HG02588 (cell line): Measurements from ENCODE around the gene ZNG1B.
A peak's percentile ranks its signal among the peaks of the same experiment; 100 is the strongest.
"Not testable (repeated sequence)": the region's sequence is repeated elsewhere in the genome, so short reads cannot be mapped to it uniquely, and the experiment has no call there.

Source experiments
- ATAC-seq: cut with Tn5 transposase; IDR thresholded peaks from one replicate; pipeline ENCODE4 v1.9.1; 2021; ENCODE audit warnings: mild to moderate bottlenecking, moderate library complexity; ENCODE audit not compliant: unreplicated experiment

ZNG1B gene

GRCh38 chr2:113503094-113504042 is 65.9 kb downstream of the ZNG1B start:
- not testable (repeated sequence) for ATAC-seq

- not testable (repeated sequence) for ATAC-seq
These were observed 66.6 kb downstream of the ZNG1B start for GRCh38 chr2:113504081-113504480.

- ATAC-seq = not testable (repeated sequence)
These were observed 70.1 kb downstream of the ZNG1B start for GRCh38 chr2:113507394-113508140.

GRCh38 chr2:113508187-113508586 is 70.7 kb downstream of the ZNG1B start:
- not testable (repeated sequence) for ATAC-seq

- ATAC-seq = not testable (repeated sequence)
These were observed 73.4 kb downstream of the ZNG1B start for GRCh38 chr2:113510913-113511312.

- not testable (repeated sequence) for ATAC-seq
These were observed 74.4 kb downstream of the ZNG1B start for GRCh38 chr2:113511859-113512258.

GRCh38 chr2:113515457-113515856 is 78.0 kb downstream of the ZNG1B start:
- ATAC-seq = not testable (repeated sequence)

- not testable (repeated sequence) for ATAC-seq
These were observed 78.5 kb downstream of the ZNG1B start for GRCh38 chr2:113515995-113516394.

GRCh38 chr2:113517025-113517424 is 79.5 kb downstream of the ZNG1B start:
- ATAC-seq = not testable (repeated sequence)

GRCh38 chr2:113520837-113521236 is 83.3 kb downstream of the ZNG1B start:
- ATAC-seq = not testable (repeated sequence)

GRCh38 chr2:113521492-113521891 is 84.0 kb downstream of the ZNG1B start:
- ATAC-seq = not testable (repeated sequence)

GRCh38 chr2:113524986-113525385 is 87.5 kb downstream of the ZNG1B start:
- not testable (repeated sequence) for ATAC-seq

- ATAC-seq = peak; percentile 81
These were observed 90.0 kb downstream of the ZNG1B start for GRCh38 chr2:113527350-113528045.

- not testable (repeated sequence) for ATAC-seq
These were observed 90.6 kb downstream of the ZNG1B start for GRCh38 chr2:113528126-113528525.

GRCh38 chr2:113528904-113529303 is 91.4 kb downstream of the ZNG1B start:
- ATAC-seq = not testable (repeated sequence)

GRCh38 chr2:113532991-113533390 is 95.5 kb downstream of the ZNG1B start:
- ATAC-seq = not testable (repeated sequence)

- not testable (repeated sequence) for ATAC-seq
These were observed 99.1 kb downstream of the ZNG1B start for GRCh38 chr2:113536573-113536972.

- ATAC-seq = not testable (repeated sequence)
These were observed 103.3 kb downstream of the ZNG1B start for GRCh38 chr2:113540834-113541203.

- ATAC-seq = not testable (repeated sequence)
These were observed 103.9 kb downstream of the ZNG1B start for GRCh38 chr2:113541204-113541975.

GRCh38 chr2:113541976-113542485 is 104.5 kb downstream of the ZNG1B start:
- ATAC-seq = not testable (repeated sequence)
